HL-60 (cell line): ENCODE measurements around the gene TAPT1.

ENCODE experiments used
- CTCF ChIP-seq: IDR thresholded peaks from one replicate; pipeline ENCODE4 v1.5.1; 2011; ENCODE audit warnings: low read length, control low read depth, inconsistent platforms; ENCODE audit not compliant: insufficient read depth
- GABPA ChIP-seq: IDR thresholded peaks from 2 replicates; pipeline ENCODE4 v1.6.1; 2012; ENCODE audit warnings: low read depth
- POLR2AphosphoS5 ChIP-seq: IDR thresholded peaks from 2 replicates; pipeline ENCODE4 v1.6.1; 2012; ENCODE audit warnings: low read depth
- REST ChIP-seq: IDR thresholded peaks from 2 replicates; pipeline ENCODE4 v1.6.1; 2012; ENCODE audit warnings: low read depth; ENCODE audit not compliant: insufficient replicate concordance

- no peak for TF ChIP-seq GABPA
- no peak for TF ChIP-seq CTCF
- no peak for TF ChIP-seq POLR2AphosphoS5
- no peak for TF ChIP-seq REST
Observed at GRCh38 chr4:16231570-16232245, 5.4 kb upstream of the TAPT1 start.
